DMS 273 (cell line): ENCODE data around the gene BNIP5.
"Not testable (repeated sequence)": the region's sequence is repeated elsewhere in the genome, so short reads cannot be mapped to it uniquely, and the experiment has no call there.

Experiments
- DNase-seq: peaks from one replicate; lab custom pipeline; 2025; ENCODE audit not compliant: unreplicated experiment; lab: John Stamatoyannopoulos, UW

BNIP5 gene

DNA sequence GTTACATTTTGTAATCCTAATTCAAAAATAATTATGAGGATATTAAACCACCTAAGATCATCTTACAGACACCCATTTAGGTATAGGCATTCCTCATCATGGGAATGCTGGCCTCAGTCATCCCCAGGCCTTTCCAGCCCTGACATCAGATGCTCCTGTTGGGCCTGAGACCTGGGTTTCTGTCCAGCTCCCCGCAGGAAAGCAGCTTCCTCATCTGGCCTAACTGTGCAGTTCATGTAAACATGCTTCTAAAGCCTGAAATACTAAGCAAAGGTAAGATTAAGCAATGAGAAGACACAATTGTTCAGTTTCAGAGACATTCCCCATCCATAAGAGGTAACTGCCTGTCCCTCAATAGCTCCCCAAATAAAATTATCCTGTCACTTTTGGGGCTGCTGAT is 31.7 kb upstream of the BNIP5 start:
- no peak for DNase-seq

- no peak for DNase-seq
Observed at GRCh38 chr6:36367743-36368142, 31.1 kb upstream of the BNIP5 start.

GRCh38 chr6:36364669-36365479 is 28.2 kb upstream of the BNIP5 start:
- no peak for DNase-seq

DNA sequence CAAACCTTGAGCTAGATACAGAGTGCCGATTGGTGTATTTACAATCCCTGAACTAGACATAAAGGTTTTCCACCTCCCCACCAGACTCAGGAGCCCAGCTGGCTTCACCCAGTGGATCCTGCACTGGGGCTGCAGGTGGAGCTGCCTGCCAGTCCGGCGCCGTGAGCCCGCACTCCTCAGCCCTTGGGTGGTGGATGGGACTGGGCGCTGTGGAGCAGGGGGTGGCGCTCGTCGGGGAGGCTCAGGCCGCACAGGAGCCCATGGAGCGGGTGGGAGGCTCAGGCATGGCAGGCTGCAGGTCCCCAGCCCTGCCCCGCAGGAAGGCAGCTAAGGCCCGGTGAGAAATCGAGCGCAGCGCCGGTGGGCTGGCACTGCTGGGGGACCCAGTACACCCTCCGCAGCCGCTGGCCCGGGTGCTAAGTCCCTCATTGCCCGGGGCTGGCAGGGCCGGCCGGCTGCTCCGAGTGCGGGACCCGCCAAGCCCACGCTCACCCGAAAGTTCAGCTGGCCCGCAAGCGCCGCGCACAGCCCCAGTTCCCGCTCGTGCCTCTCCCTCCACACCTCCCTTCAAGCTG is 27.5 kb upstream of the BNIP5 start:
- DNase-seq = not testable (repeated sequence)

DNA sequence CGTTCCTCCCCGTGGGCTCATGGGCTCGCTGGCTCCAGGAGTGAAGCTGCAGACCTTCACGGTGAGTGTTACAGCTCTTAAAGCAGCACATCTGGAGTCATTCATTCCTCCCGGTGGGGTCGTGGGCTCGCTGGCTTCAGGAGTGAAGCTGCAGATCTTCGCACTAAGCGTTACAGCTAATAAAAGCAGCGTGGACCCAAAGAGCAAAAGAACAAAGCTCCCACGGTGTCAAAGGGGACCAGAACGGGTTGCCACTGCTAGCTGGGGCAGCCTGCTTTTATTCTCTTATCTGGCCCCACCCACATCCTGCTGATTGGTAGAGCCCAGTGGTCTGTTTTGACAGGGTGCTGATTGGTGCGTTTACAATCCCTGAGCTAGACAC is 26.7 kb upstream of the BNIP5 start:
- not testable (repeated sequence) for DNase-seq

GRCh38 chr6:36362551-36363370 is 26.1 kb upstream of the BNIP5 start:
- DNase-seq = no peak

- no peak for DNase-seq
Observed at GRCh38 chr6:36361071-36361470, 24.4 kb upstream of the BNIP5 start.

- peak; percentile 93 for DNase-seq
Observed at GRCh38 chr6:36360241-36361054, 23.8 kb upstream of the BNIP5 start.

DNA sequence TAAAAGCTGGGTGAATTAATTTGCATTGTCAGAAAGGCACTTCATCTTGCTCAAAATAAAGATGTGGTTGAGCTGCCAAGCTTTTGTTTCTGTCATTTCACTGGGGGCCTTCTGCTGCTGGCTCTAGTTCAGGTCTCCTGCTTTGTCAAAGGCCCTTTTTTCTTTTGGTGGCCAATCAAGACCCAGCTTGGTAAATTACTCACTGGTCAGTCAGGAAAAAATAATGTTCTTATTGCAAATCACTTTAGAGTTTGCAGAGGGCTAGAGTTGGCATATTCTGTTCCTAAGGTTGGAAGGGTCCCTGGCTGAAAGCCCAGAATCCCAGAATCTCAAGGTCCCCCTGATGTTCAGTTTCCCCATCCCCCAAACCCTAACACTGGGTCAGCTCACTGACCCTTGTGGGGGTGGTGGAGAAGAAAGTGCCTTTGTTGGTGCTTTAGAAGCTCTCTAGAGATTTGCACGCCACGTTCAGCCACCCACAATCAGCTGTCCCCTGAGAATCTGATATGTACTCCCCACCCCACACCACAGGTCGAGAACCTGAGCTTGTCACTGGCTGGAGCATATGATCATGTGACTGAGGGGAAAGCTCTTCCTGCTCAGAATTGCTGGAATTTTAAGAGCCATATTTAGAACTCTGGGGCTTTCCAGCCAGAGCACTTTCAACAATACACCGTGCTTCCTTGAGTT is 21.7 kb upstream of the BNIP5 start:
- DNase-seq = no peak

DNA sequence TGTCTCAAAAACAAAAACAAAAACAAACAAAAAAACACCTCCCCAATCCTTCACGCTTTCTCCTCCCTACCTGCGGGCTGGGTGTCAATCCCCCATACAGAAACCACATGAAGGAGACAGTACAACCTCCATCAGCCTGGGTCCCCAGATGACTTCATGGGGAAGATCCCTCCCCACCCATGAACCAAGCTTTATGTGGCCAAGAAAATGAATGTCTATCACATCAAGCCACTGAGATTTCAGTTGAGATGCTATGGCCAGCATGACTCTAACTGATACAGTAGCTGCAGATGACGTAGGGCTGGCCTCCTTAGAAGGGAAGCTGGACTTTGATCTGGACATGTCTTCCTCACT is 21.2 kb upstream of the BNIP5 start:
- DNase-seq = no peak

- no peak for DNase-seq
Observed at GRCh38 chr6:36355819-36356218, 19.1 kb upstream of the BNIP5 start.

GRCh38 chr6:36353411-36353915 is 16.8 kb upstream of the BNIP5 start:
- no peak for DNase-seq

GRCh38 chr6:36352477-36353157 is 15.9 kb upstream of the BNIP5 start:
- DNase-seq = no peak

DNA sequence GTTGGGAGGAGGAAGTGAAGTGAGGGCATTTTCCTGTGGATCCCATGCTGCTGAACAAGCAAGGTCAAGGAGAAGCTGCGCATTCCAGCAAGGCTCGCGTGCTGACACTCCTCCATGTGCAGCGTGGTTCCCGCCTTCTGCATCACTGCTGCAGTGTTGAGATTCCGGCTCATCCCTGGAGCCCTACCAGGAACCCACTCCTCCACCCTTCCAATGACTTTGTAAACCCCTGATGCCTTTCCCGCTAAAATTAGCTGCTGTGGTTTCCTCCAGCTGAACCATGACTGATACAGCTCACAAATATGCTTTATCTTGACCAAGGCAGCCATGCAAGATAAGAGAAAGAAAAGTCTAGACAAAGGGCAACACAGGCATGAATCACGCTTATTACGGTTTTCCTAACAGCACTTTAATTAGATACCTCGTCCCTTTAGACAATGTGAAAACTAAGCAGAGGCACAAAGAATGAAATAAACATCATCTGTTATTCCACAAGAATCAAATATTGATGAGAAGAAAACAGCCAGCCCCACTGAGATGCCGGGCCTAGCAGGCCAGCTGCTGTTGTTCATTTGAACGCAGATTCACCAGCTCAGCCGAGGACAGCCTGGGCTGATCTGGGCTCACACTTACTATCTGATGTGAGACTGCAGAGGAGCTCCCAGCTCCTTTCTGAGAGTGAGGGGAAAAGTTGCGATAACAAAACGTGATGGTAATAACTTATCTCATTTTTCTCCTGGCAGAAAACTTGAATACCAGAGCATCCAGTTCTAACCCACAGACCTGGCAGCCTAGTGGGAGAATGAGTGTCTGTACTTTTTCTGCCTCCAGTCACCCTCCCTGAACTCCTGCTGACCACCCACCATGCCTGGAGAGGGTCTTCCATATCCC is 14.2 kb upstream of the BNIP5 start:
- no peak for DNase-seq

DNA sequence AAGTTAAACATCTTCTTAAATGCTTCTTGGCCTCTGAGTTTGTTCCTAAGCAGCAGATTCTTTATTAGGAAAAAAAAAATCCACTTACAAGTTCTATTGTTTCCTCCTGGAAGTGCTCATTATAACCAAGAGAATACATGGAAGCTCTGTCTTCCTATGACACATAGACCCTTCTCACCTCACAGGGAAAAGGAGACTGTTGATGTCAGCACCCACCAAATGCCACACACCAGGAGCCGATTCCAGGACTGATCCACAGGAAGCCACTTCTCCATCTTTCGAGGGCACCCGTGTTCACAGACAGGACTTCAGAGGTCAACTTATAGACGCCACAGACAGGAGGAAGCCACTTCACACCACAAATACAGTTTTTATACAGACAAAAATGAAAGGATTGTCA is 13.4 kb upstream of the BNIP5 start:
- DNase-seq = no peak

DNA sequence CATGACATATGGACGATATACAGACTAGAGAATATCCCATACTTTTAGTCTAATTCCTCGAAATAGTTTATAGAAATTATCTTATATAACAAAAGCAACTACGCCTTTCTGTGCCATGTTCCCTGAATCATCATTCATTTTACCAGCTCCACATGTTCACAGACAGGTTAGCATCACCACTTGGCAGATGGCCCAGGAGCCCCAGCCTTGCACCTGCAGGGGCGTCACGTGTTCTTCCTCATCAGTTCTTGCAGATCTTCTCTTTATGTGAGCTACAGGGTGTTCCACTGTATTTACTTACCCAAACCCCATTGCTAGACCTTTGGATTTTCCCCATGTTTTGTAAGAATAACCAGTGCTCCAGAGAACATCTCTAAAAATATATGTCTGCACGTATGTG is 12.6 kb upstream of the BNIP5 start:
- peak; percentile 29 for DNase-seq

DNA sequence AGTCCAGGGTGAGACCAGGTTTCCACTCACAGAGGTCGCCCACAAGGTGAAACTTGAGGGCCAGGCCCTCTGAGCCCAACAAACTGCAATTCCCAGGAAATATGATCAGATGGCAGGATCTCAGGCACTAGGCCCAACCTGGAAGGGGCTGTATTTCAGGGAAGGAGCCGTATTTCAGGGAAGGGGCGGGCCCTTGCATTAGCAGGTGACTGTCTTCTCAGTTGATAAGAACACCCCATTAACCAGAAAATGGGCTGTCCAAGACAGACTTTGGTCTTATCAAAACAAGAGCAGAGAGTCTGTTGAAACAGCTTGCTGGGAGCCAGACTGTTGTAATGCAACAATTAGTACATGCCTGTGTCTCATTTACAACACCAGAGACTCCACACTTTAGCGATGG is 10.9 kb upstream of the BNIP5 start:
- DNase-seq = no peak

GRCh38 chr6:36346486-36347273 is 10.0 kb upstream of the BNIP5 start:
- no peak for DNase-seq
